Stimulated activated naive CD8-positive, alpha-beta T cell treated with anti-CD3 and anti-CD28 coated beads, Interleukin-15, Interleukin-2, amounts not matched to agents 100 ng/mL and 50 ng/mL, for 24 hours (primary cell): ENCODE measurements around the gene ADCY2.

Experiments used
- H3K27ac Mint-ChIP-seq: one replicate; pipeline ENCODE4 v1.8.0; 2021; ENCODE audit warnings: mild to moderate bottlenecking, mixed read lengths
- H3K27me3 Mint-ChIP-seq: one replicate; pipeline ENCODE4 v1.8.0; 2021; ENCODE audit warnings: mixed read lengths
- H3K36me3 Mint-ChIP-seq: one replicate; pipeline ENCODE4 v1.8.0; 2021; ENCODE audit warnings: low read depth, mixed read lengths
- H3K4me1 Mint-ChIP-seq: one replicate; pipeline ENCODE4 v1.8.0; 2021; ENCODE audit warnings: low read depth, mixed read lengths
- H3K4me3 Mint-ChIP-seq: one replicate; pipeline ENCODE4 v1.8.0; 2021; ENCODE audit warnings: mild to moderate bottlenecking, mixed read lengths
- H3K9me3 Mint-ChIP-seq: one replicate; pipeline ENCODE4 v1.8.0; 2021; ENCODE audit warnings: mixed read lengths

The ADCY2 gene

GRCh38 chr5:7808998-7809397 is 413.1 kb downstream of the ADCY2 start:
- no peaks in the 10 kb centered on the region for H3K36me3 Mint-ChIP-seq
- no peaks in the 10 kb centered on the region for H3K4me1 Mint-ChIP-seq

DNA sequence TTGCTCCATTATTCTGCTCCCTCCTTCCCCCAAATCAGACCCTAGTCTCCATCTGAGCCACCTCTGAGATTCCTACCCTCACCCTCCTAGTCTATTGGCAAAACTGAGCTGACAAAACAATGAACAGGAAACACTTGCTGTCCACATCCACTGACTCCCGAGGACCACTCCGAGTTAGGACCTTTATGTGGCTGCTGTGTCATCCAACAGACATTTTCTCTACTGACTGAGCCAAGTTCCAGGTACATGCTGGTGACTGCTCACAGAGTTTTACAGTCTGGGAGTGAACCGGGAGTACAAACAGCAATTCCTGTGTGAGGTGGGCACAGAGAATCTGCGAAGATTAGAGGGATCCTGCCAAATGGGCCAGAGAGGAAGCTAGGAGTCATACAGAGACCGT is 415.8 kb downstream of the ADCY2 start:
- Mint-ChIP-seq H3K9me3 (no peaks in the 10 kb centered on the region), H3K4me1 (no peaks in the 10 kb centered on the region), H3K4me3 (no peak overlapping the region), H3K27ac (no peak overlapping the region), H3K27me3 (peaks cover 45% of the 10 kb centered on the region), H3K36me3 (no peaks in the 10 kb centered on the region)

More at GRCh38 chr5:7808998-7809397, 413.1 kb downstream of the ADCY2 start:
- Mint-ChIP-seq H3K4me3 (no peak overlapping the region), H3K27ac (no peak overlapping the region), H3K9me3 (no peaks in the 10 kb centered on the region), H3K27me3 (peaks cover 24% of the 10 kb centered on the region)

- H3K9me3 Mint-ChIP-seq, result no peaks in the 10 kb centered on the region
- no peaks in the 10 kb centered on the region for H3K36me3 Mint-ChIP-seq
- H3K27ac Mint-ChIP-seq, result no peak overlapping the region
- H3K4me1 Mint-ChIP-seq, result no peaks in the 10 kb centered on the region
- peaks cover 49% of the 10 kb centered on the region for H3K27me3 Mint-ChIP-seq
- H3K4me3 Mint-ChIP-seq, result no peak overlapping the region
Observed at GRCh38 chr5:7813007-7813406, 417.1 kb downstream of the ADCY2 start.

- Mint-ChIP-seq H3K27me3 (peaks cover 47% of the 10 kb centered on the region), H3K36me3 (no peaks in the 10 kb centered on the region), H3K27ac (no peak overlapping the region), H3K4me1 (no peaks in the 10 kb centered on the region), H3K4me3 (no peak overlapping the region), H3K9me3 (no peaks in the 10 kb centered on the region)
Observed at GRCh38 chr5:7813576-7813975, 417.6 kb downstream of the ADCY2 start.

DNA sequence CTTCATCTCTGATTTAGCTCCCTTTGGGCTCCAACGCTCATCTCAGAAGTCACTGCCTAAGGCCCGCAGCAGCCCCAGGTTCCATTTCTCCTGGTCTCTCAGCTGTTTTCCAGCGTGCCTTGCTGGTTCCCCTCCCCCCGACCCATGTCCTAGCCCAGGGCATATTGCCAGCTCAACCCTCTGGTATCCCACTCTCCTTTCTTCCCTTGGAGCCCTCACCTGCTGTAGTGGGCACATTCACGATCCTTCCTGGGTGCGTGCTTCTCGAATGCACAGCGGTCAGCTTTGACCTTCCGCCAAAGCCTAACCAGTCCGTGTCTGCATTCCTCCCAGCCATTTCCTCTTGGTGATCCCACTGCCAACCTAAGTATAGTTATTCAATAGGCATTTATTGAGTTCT is 418.9 kb downstream of the ADCY2 start:
- H3K27ac Mint-ChIP-seq, result no peak overlapping the region
- peaks cover 44% of the 10 kb centered on the region for H3K27me3 Mint-ChIP-seq
- no peak overlapping the region for H3K4me3 Mint-ChIP-seq
- no peaks in the 10 kb centered on the region for H3K9me3 Mint-ChIP-seq
- no peaks in the 10 kb centered on the region for H3K36me3 Mint-ChIP-seq
- no peaks in the 10 kb centered on the region for H3K4me1 Mint-ChIP-seq

DNA sequence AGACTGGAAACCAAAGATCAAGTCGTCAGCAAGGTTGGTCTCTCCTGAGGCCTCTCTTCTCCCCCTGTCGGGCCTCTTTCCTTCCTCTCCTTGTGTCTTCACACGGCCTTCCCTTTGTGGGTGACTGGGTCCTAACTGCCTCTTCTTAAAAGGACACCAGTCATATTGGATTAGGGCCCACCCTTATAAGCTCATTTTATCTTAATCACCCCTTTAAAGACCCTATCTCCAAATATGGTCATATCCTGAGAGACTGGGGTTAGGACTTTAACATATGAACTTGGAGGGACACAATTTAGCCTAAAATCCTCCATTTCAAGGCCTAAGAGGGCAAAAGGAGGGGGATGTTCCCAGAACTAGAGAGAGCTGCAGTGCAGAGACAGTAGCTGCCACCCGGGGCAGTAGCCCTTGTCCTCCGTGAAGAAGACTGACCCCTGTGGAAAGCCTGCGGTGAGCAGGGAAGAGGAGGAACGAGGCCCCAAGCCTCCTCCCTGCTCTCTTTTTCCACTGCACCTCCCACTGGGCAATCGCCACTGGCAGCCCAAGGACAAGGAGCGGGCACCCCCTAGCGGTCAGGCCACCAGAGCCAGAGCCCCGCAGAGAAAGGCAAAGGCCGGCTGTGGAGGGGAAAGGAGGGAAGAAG is 420.1 kb downstream of the ADCY2 start:
- H3K27ac Mint-ChIP-seq, result no peak overlapping the region

DNA sequence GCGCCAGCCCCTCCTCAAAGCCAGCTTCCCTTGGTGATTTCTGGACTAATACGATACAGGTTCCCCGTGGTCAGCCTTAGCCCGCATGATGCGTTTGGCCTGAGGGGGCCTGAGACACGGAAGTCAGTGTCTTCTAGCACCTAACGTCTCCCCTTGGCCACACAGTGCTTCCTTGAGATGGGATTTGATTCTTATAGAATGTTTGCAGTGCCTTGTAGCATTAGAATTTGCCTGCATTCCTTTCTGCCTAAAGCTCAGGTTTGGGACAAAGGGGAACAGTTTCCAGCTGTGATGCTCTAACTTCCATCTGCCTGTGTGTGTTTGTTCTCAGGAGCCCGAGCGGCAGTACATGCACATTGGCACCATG is 420.6 kb downstream of the ADCY2 start:
- no peak overlapping the region for H3K4me3 Mint-ChIP-seq
- H3K9me3 Mint-ChIP-seq, result no peaks in the 10 kb centered on the region
- H3K4me1 Mint-ChIP-seq, result no peaks in the 10 kb centered on the region
- H3K27me3 Mint-ChIP-seq, result peaks cover 46% of the 10 kb centered on the region
- H3K27ac Mint-ChIP-seq, result no peak overlapping the region
- no peaks in the 10 kb centered on the region for H3K36me3 Mint-ChIP-seq

More for the DNA sequence above, 420.1 kb downstream of the ADCY2 start:
- Mint-ChIP-seq H3K36me3 (no peaks in the 10 kb centered on the region), H3K27me3 (peaks cover 44% of the 10 kb centered on the region), H3K9me3 (no peaks in the 10 kb centered on the region), H3K4me3 (no peak overlapping the region), H3K4me1 (no peaks in the 10 kb centered on the region)

DNA sequence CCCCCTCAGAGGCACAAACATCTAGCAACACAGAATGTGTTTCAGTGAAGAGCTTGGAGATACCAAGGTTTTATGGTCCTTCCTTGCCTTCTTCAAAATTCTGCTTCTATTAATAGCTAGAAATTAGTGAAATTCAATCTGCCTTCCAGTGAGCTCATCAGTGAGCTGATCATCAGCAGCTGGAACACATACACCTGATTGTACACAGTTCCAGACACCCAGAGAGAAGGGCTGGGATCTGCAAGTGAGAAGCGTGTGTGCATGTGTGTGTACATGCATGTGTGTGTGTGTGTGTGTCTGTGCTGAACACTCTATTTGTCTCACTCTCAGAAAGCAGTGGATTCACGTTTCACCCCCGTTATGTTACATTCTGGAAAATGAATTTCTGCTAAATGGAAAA is 426.5 kb downstream of the ADCY2 start:
- Mint-ChIP-seq H3K27ac (no peak overlapping the region), H3K9me3 (no peaks in the 10 kb centered on the region), H3K4me1 (no peaks in the 10 kb centered on the region), H3K36me3 (no peaks in the 10 kb centered on the region), H3K27me3 (peaks cover 18% of the 10 kb centered on the region), H3K4me3 (no peak overlapping the region)

GRCh38 chr5:7823594-7823993 is 427.7 kb downstream of the ADCY2 start:
- no peak overlapping the region for H3K4me3 Mint-ChIP-seq
- H3K36me3 Mint-ChIP-seq, result no peaks in the 10 kb centered on the region
- H3K4me1 Mint-ChIP-seq, result no peaks in the 10 kb centered on the region
- no peak overlapping the region for H3K27ac Mint-ChIP-seq
- peaks cover 18% of the 10 kb centered on the region for H3K27me3 Mint-ChIP-seq
- no peaks in the 10 kb centered on the region for H3K9me3 Mint-ChIP-seq

- Mint-ChIP-seq H3K27me3 (peaks cover 22% of the 10 kb centered on the region), H3K4me3 (no peak overlapping the region)
Observed at GRCh38 chr5:7824995-7825394, 429.1 kb downstream of the ADCY2 start.

GRCh38 chr5:7825630-7826029 is 429.7 kb downstream of the ADCY2 start:
- no peak overlapping the region for H3K27ac Mint-ChIP-seq
- no peaks in the 10 kb centered on the region for H3K4me1 Mint-ChIP-seq
- no peaks in the 10 kb centered on the region for H3K9me3 Mint-ChIP-seq
- no peaks in the 10 kb centered on the region for H3K36me3 Mint-ChIP-seq
- H3K4me3 Mint-ChIP-seq, result no peak overlapping the region
- peaks cover 24% of the 10 kb centered on the region for H3K27me3 Mint-ChIP-seq

More at GRCh38 chr5:7824995-7825394, 429.1 kb downstream of the ADCY2 start:
- no peak overlapping the region for H3K27ac Mint-ChIP-seq
- no peaks in the 10 kb centered on the region for H3K36me3 Mint-ChIP-seq
- H3K4me1 Mint-ChIP-seq, result no peaks in the 10 kb centered on the region
- H3K9me3 Mint-ChIP-seq, result no peaks in the 10 kb centered on the region

- Mint-ChIP-seq H3K27ac (no peak overlapping the region), H3K9me3 (no peaks in the 10 kb centered on the region), H3K4me3 (no peak overlapping the region), H3K36me3 (no peaks in the 10 kb centered on the region), H3K27me3 (peaks cover 23% of the 10 kb centered on the region), H3K4me1 (no peaks in the 10 kb centered on the region)
Observed at GRCh38 chr5:7827610-7828009, 431.7 kb downstream of the ADCY2 start.

- no peaks in the 10 kb centered on the region for H3K36me3 Mint-ChIP-seq
- H3K4me3 Mint-ChIP-seq, result no peak overlapping the region
- peaks cover 18% of the 10 kb centered on the region for H3K27me3 Mint-ChIP-seq
- no peaks in the 10 kb centered on the region for H3K4me1 Mint-ChIP-seq
- no peaks in the 10 kb centered on the region for H3K9me3 Mint-ChIP-seq
- no peak overlapping the region for H3K27ac Mint-ChIP-seq
Observed at GRCh38 chr5:7828269-7828668, 432.3 kb downstream of the ADCY2 start.

- Mint-ChIP-seq H3K9me3 (no peaks in the 10 kb centered on the region), H3K4me1 (no peaks in the 10 kb centered on the region), H3K27ac (no peak overlapping the region), H3K4me3 (no peak overlapping the region), H3K27me3 (peaks cover 17% of the 10 kb centered on the region), H3K36me3 (no peaks in the 10 kb centered on the region)
Observed at GRCh38 chr5:7834982-7835381, 439.0 kb downstream of the ADCY2 start.

GRCh38 chr5:7837403-7837802 is 441.5 kb downstream of the ADCY2 start:
- Mint-ChIP-seq H3K36me3 (no peaks in the 10 kb centered on the region), H3K27me3 (peaks cover 28% of the 10 kb centered on the region), H3K4me3 (no peak overlapping the region), H3K27ac (no peak overlapping the region), H3K4me1 (no peaks in the 10 kb centered on the region), H3K9me3 (no peaks in the 10 kb centered on the region)

DNA sequence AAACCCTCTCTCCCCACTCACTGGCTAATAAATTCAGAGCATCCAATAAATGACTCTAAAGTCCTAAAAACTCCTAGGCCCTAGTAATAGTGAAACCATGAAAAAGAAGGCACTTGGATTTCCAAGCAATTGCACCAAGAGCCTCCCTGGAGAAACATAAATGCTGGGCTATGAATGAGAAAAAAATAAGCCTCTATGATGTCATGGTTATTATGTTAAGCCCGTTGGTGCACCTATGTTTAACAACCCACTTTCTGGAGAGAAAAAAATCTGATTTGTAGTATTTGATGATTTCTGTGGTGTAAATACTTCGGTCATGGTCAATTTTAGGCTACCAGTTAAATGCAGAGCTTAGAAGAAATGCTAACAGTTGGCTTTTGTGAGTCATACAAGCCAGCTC is 446.6 kb downstream of the ADCY2 start:
- H3K9me3 Mint-ChIP-seq, result no peaks in the 10 kb centered on the region
- no peaks in the 10 kb centered on the region for H3K36me3 Mint-ChIP-seq
- no peak overlapping the region for H3K27ac Mint-ChIP-seq
- no peak overlapping the region for H3K4me3 Mint-ChIP-seq
- peaks cover 53% of the 10 kb centered on the region for H3K27me3 Mint-ChIP-seq
- H3K4me1 Mint-ChIP-seq, result no peaks in the 10 kb centered on the region
